ENCODE data around the gene GRHL1. TPM values are rescaled to one million over a fixed set of nuclear protein-coding genes. Genes with fewer than 3 reads are reported as not detected.

GRHL1 gene
- total and polyA plus RNA-seq, 2 donors (not counting 3 experiments of a cell fraction or from before 2014, with no cell fraction given), result 0.37 to 1.1 TPM

- H3K36me3 ChIP-seq (ENCODE audit: control insufficient read depth in 2 of 2, extremely low read depth in 1 of 2, insufficient read depth in 2 of 2, low read length in 2 of 2), result no peaks in the 10 kb centered on the region
- dilution Hi-C loops (cut with MboI; ENCODE audit: extremely low pct_ligation_motif_present, low sequenced_read_pairs), result loop anchor here (25.0 kb wide), 1 partner anchor 161 kb away; no protein-coding TSS in a partner anchor
- intact Hi-C loops (cut with micrococcal nuclease), result no loop called here
- H3K27ac ChIP-seq (ENCODE audit: insufficient read depth, low read depth, low read length), result no peak overlapping the region
- H3K4me1 ChIP-seq (ENCODE audit: control insufficient read depth, extremely low read depth, insufficient read depth, low read length), result peaks cover 37% of the 10 kb centered on the region
- no peak for TF ChIP-seq CTCF (IDR thresholded peaks at IDR 0.05; ENCODE audit: extremely low read depth in 1 of 2, insufficient read depth in 1 of 2, low read depth in 1 of 2, low read length in 2 of 2)
- TF ChIP-seq POLR2A (IDR thresholded peaks at IDR 0.05; ENCODE audit: low read depth, low read length), result no peak
- no peak for TF ChIP-seq POLR2AphosphoS5 (IDR thresholded peaks at IDR 0.05; ENCODE audit: insufficient read depth, low read depth, low read length)
- TF ChIP-seq MYC (IDR thresholded peaks at IDR 0.05; ENCODE audit: low read depth, low read length), result no peak
- TF ChIP-seq EZH2 (IDR thresholded peaks at IDR 0.05; ENCODE audit: borderline replicate concordance, low read depth, low read length, severe bottlenecking), result no peak
- no peak for TF ChIP-seq FOS (IDR thresholded peaks at IDR 0.05; ENCODE audit: borderline replicate concordance, insufficient read depth, low read length)
- TF ChIP-seq GATA2 (IDR thresholded peaks at IDR 0.05; ENCODE audit: insufficient read depth, insufficient read length, low read depth, low read length), result no peak
- TF ChIP-seq MAX (IDR thresholded peaks at IDR 0.05; ENCODE audit: insufficient read depth, insufficient read length), result no peak
- TF ChIP-seq JUN (IDR thresholded peaks at IDR 0.05; ENCODE audit: borderline replicate concordance, insufficient read depth, insufficient read length, low read depth), result no peak
- H3K4me2 ChIP-seq (ENCODE audit: insufficient read depth, low read length), result peak overlapping the region; percentile 30
- ChIA-PET CTCF (interaction anchor here (1.1 to 1.9 kb wide), 7 partner anchors 10 to 202 kb away, joined by 3 to 19 read pairs (median 4); no protein-coding TSS in a partner anchor), POLR2A (no interaction called here)
- no peaks in the 10 kb centered on the region for H3K9me3 ChIP-seq (replicated peaks; ENCODE audit: control insufficient read depth, insufficient read depth, low read length)
- FAIRE-seq, result no peak
- H3K79me2 ChIP-seq (ENCODE audit: control insufficient read depth, insufficient read depth, low read length), result no peaks in the 10 kb centered on the region
- H3K4me3 ChIP-seq (replicated peaks in 1 of 3; ENCODE audit: insufficient read depth in 1 of 3, low read depth in 1 of 3, low read length in 3 of 3), result no peak overlapping the region
- H3K9ac ChIP-seq (replicated peaks; ENCODE audit: extremely low read depth, insufficient read depth, low read length), result no peak overlapping the region
- H3K27me3 ChIP-seq (ENCODE audit: control insufficient read depth in 2 of 2, insufficient read depth in 2 of 2, low read length in 2 of 2), result no peaks in the 10 kb centered on the region
- peak overlapping the region; percentile 63 for H2AFZ ChIP-seq (ENCODE audit: low read depth, low read length)
- DNase-seq (ENCODE audit: low read depth, low spot score), result peak; percentile 28
- no peaks in the 10 kb centered on the region for H4K20me1 ChIP-seq (replicated peaks; ENCODE audit: control insufficient read depth, extremely low read depth, insufficient read depth, low read length)
- H3K9me1 ChIP-seq (replicated peaks; ENCODE audit: control insufficient read depth, extremely low read depth, insufficient read depth, low read length), result no peaks in the 10 kb centered on the region
- no TSS peak for BruUV-seq (replicated peaks)
Observed at GRCh38 chr2:9972621-9973479, 21.4 kb downstream of the GRHL1 start.

All from endothelial cell of umbilical vein (primary cell).